Measurements from ENCODE around the gene ZNF180. TPM values are rescaled to one million over a fixed set of nuclear protein-coding genes. Genes with fewer than 3 reads are reported as not detected.
"Not testable (repeated sequence)": the region's sequence is repeated elsewhere in the genome, so short reads cannot be mapped to it uniquely, and the experiment has no call there.

The ZNF180 gene
- total RNA-seq, 1 experiment from 2014 or later: 8.9 TPM

DNA sequence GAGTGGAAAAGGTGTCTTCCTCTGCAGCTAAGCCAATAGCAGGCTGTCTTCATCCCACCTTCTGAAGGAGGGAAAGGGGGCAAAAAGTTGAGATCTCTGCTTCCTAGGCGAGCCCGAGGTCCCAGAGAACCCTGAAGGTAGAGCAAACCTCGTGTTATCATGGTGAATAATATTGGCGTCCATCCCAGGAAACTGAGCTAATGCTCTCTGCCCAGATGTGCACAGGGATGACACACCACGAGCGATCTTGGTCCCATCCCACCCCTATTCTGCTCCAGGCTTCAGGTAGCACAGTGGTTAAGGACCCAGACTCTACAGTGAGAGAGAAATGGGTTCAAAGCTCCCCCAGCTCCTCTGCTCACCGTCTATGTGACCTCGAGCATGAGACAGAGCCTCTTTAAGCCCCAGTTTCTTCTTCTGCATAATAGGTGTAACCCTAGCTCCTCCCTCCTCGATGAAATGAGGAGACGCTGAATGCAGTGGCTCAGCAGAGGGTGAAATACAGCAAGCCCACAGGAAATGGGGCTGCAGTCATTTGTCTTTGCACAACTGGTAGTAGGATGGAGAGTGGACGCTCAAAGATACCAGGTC, 39.0 kb upstream of the ZNF180 start:
- Mint-ChIP-seq H3K4me1 (no peaks in the 10 kb centered on the region), H3K27me3 (ENCODE audit: low read depth) (peaks cover 73% of the 10 kb centered on the region), H3K9me3 (peaks cover 64% of the 10 kb centered on the region), H3K4me3 (no peak overlapping the region), H3K36me3 (peaks cover 3% of the 10 kb centered on the region; the same call in 1 of the 2 replicates), H3K27ac (no peak overlapping the region)
- POLR2A ChIA-PET: no interaction called here
- TF ChIP-seq, protein P1, sequence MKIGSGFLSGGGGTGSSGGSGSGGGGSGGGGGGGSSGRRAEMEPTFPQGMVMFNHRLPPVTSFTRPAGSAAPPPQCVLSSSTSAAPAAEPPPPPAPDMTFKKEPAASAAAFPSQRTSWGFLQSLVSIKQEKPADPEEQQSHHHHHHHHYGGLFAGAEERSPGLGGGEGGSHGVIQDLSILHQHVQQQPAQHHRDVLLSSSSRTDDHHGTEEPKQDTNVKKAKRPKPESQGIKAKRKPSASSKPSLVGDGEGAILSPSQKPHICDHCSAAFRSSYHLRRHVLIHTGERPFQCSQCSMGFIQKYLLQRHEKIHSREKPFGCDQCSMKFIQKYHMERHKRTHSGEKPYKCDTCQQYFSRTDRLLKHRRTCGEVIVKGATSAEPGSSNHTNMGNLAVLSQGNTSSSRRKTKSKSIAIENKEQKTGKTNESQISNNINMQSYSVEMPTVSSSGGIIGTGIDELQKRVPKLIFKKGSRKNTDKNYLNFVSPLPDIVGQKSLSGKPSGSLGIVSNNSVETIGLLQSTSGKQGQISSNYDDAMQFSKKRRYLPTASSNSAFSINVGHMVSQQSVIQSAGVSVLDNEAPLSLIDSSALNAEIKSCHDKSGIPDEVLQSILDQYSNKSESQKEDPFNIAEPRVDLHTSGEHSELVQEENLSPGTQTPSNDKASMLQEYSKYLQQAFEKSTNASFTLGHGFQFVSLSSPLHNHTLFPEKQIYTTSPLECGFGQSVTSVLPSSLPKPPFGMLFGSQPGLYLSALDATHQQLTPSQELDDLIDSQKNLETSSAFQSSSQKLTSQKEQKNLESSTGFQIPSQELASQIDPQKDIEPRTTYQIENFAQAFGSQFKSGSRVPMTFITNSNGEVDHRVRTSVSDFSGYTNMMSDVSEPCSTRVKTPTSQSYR (CRISPR knock-in tag; IDR thresholded peaks at IDR 0.05): no peak
- TF ChIP-seq, protein P2, sequence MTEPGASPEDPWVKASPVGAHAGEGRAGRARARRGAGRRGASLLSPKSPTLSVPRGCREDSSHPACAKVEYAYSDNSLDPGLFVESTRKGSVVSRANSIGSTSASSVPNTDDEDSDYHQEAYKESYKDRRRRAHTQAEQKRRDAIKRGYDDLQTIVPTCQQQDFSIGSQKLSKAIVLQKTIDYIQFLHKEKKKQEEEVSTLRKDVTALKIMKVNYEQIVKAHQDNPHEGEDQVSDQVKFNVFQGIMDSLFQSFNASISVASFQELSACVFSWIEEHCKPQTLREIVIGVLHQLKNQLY (CRISPR knock-in tag; IDR thresholded peaks at IDR 0.05): no peak
- TF ChIP-seq ZNF416 (CRISPR knock-in tag; IDR thresholded peaks at IDR 0.05) (no peak), HMGA2 (CRISPR knock-in tag; IDR thresholded peaks at IDR 0.05) (no peak), ETV6 (CRISPR knock-in tag; IDR thresholded peaks at IDR 0.05) (no peak), OVOL2 (CRISPR knock-in tag; IDR thresholded peaks at IDR 0.05; ENCODE audit: borderline replicate concordance) (no peak), ZNF423 (CRISPR knock-in tag; IDR thresholded peaks at IDR 0.05) (no peak), IRF2 (CRISPR knock-in tag; IDR thresholded peaks at IDR 0.05; ENCODE audit: borderline replicate concordance, low read depth) (no peak), TEAD1 (CRISPR knock-in tag; IDR thresholded peaks at IDR 0.05) (no peak), ZNF396 (CRISPR knock-in tag; IDR thresholded peaks at IDR 0.05; ENCODE audit: borderline replicate concordance) (no peak)
- TF ChIP-seq, protein P3, sequence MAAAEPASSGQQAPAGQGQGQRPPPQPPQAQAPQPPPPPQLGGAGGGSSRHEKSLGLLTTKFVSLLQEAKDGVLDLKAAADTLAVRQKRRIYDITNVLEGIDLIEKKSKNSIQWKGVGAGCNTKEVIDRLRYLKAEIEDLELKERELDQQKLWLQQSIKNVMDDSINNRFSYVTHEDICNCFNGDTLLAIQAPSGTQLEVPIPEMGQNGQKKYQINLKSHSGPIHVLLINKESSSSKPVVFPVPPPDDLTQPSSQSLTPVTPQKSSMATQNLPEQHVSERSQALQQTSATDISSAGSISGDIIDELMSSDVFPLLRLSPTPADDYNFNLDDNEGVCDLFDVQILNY (CRISPR knock-in tag; IDR thresholded peaks at IDR 0.05): no peak
- TF ChIP-seq, protein P4, sequence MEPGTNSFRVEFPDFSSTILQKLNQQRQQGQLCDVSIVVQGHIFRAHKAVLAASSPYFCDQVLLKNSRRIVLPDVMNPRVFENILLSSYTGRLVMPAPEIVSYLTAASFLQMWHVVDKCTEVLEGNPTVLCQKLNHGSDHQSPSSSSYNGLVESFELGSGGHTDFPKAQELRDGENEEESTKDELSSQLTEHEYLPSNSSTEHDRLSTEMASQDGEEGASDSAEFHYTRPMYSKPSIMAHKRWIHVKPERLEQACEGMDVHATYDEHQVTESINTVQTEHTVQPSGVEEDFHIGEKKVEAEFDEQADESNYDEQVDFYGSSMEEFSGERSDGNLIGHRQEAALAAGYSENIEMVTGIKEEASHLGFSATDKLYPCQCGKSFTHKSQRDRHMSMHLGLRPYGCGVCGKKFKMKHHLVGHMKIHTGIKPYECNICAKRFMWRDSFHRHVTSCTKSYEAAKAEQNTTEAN (CRISPR knock-in tag; IDR thresholded peaks at IDR 0.05): no peak
- TF ChIP-seq, protein P5, sequence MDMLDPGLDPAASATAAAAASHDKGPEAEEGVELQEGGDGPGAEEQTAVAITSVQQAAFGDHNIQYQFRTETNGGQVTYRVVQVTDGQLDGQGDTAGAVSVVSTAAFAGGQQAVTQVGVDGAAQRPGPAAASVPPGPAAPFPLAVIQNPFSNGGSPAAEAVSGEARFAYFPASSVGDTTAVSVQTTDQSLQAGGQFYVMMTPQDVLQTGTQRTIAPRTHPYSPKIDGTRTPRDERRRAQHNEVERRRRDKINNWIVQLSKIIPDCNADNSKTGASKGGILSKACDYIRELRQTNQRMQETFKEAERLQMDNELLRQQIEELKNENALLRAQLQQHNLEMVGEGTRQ (CRISPR knock-in tag; IDR thresholded peaks at IDR 0.05): no peak
- no peak for ATAC-seq
- CTCF ChIA-PET: interaction anchor here (1.8 kb wide), 1 partner anchor 32 kb away, joined by 8 read pairs; no protein-coding TSS in a partner anchor
- no peak for DNase-seq (ENCODE audit: low spot score)

DNA sequence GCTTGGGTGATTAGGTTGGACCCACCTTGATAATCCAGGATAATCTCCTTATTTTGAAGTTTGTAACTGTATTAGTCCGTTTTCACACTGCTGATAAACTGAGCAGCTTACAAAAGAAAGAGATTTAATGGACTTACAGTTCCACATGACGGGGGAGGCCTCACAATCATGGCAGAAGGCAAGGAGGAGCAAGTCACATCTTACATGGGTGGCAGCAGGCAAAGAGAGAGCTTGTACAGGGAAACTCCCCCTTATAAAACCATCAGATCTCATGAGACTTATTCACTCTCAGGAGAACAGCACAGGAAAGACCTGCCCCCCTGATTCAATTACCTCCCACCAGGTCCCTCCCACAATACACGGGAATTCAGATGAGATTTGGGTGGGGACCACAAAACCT, 35.0 kb upstream of the ZNF180 start:
- H3K27ac Mint-ChIP-seq; H3K4me1 Mint-ChIP-seq; DNase-seq (ENCODE audit: low spot score); H3K4me3 Mint-ChIP-seq; H3K36me3 Mint-ChIP-seq; POLR2A ChIA-PET; ATAC-seq: not testable (repeated sequence)
- H3K27me3 Mint-ChIP-seq (ENCODE audit: low read depth): peaks cover 65% of the 10 kb centered on the region
- CTCF ChIA-PET: interaction anchor here (1.1 kb wide), 1 partner anchor 35 kb away, joined by 4 read pairs; no protein-coding TSS in a partner anchor
- H3K9me3 Mint-ChIP-seq: peaks cover 59% of the 10 kb centered on the region

DNA sequence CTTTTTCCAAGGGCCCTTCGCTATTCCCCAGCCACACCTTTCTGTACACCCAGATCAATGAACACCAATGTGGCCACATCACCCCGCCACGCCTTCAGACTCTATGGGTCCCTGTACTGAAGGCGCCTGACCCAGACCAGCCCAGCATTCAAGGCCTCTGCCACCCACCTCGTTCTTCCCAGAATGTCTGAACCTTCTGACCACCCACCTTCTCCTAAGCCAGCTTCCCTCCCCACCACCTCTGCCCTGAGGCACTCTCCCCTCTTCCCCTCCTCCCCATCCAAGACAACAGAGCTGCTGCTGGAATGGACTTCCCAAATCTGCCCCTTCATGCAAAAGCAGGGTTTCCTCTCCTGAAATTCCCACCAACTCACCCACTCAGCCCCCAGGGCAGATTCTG, 32.5 kb upstream of the ZNF180 start:
- TF ChIP-seq FOXJ3 (CRISPR knock-in tag; IDR thresholded peaks at IDR 0.05; ENCODE audit: borderline replicate concordance): no peak
- TF ChIP-seq, protein P6, sequence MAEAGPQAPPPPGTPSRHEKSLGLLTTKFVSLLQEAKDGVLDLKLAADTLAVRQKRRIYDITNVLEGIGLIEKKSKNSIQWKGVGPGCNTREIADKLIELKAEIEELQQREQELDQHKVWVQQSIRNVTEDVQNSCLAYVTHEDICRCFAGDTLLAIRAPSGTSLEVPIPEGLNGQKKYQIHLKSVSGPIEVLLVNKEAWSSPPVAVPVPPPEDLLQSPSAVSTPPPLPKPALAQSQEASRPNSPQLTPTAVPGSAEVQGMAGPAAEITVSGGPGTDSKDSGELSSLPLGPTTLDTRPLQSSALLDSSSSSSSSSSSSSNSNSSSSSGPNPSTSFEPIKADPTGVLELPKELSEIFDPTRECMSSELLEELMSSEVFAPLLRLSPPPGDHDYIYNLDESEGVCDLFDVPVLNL (CRISPR knock-in tag; IDR thresholded peaks at IDR 0.05; ENCODE audit: borderline replicate concordance, low read depth): no peak
- TF ChIP-seq MYBL2 (CRISPR knock-in tag; IDR thresholded peaks at IDR 0.05): no peak
- TF ChIP-seq GABPB1 (CRISPR knock-in tag; IDR thresholded peaks at IDR 0.05): no peak
- TF ChIP-seq, protein P7, sequence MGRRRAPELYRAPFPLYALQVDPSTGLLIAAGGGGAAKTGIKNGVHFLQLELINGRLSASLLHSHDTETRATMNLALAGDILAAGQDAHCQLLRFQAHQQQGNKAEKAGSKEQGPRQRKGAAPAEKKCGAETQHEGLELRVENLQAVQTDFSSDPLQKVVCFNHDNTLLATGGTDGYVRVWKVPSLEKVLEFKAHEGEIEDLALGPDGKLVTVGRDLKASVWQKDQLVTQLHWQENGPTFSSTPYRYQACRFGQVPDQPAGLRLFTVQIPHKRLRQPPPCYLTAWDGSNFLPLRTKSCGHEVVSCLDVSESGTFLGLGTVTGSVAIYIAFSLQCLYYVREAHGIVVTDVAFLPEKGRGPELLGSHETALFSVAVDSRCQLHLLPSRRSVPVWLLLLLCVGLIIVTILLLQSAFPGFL (CRISPR knock-in tag; IDR thresholded peaks at IDR 0.05; ENCODE audit: borderline replicate concordance): no peak
- TF ChIP-seq, protein P8, sequence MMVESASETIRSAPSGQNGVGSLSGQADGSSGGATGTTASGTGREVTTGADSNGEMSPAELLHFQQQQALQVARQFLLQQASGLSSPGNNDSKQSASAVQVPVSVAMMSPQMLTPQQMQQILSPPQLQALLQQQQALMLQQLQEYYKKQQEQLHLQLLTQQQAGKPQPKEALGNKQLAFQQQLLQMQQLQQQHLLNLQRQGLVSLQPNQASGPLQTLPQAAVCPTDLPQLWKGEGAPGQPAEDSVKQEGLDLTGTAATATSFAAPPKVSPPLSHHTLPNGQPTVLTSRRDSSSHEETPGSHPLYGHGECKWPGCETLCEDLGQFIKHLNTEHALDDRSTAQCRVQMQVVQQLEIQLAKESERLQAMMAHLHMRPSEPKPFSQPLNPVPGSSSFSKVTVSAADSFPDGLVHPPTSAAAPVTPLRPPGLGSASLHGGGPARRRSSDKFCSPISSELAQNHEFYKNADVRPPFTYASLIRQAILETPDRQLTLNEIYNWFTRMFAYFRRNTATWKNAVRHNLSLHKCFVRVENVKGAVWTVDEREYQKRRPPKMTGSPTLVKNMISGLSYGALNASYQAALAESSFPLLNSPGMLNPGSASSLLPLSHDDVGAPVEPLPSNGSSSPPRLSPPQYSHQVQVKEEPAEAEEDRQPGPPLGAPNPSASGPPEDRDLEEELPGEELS (CRISPR knock-in tag; IDR thresholded peaks at IDR 0.05): no peak
- ChIA-PET CTCF (no interaction called here), POLR2A (no interaction called here)
- Mint-ChIP-seq H3K27me3 (ENCODE audit: low read depth) (peaks cover 70% of the 10 kb centered on the region), H3K27ac (no peak overlapping the region), H3K36me3 (no peaks in the 10 kb centered on the region; the same call in 1 of the 2 replicates), H3K9me3 (peaks cover 58% of the 10 kb centered on the region), H3K4me1 (no peaks in the 10 kb centered on the region), H3K4me3 (no peak overlapping the region)
- ATAC-seq (no peak), DNase-seq (ENCODE audit: low spot score) (no peak)

Measured in WTC11 (cell line).